NCI-H187 (cell line): Measurements from ENCODE around the gene CADM2.
"Not testable (repeated sequence)": the region's sequence is repeated elsewhere in the genome, so short reads cannot be mapped to it uniquely, and the experiment has no call there.

ENCODE experiments used
- DNase-seq, 2 experiments: peaks; one replicate each; lab custom pipeline; 2025; lab: John Stamatoyannopoulos, UW

The CADM2 gene

DNA sequence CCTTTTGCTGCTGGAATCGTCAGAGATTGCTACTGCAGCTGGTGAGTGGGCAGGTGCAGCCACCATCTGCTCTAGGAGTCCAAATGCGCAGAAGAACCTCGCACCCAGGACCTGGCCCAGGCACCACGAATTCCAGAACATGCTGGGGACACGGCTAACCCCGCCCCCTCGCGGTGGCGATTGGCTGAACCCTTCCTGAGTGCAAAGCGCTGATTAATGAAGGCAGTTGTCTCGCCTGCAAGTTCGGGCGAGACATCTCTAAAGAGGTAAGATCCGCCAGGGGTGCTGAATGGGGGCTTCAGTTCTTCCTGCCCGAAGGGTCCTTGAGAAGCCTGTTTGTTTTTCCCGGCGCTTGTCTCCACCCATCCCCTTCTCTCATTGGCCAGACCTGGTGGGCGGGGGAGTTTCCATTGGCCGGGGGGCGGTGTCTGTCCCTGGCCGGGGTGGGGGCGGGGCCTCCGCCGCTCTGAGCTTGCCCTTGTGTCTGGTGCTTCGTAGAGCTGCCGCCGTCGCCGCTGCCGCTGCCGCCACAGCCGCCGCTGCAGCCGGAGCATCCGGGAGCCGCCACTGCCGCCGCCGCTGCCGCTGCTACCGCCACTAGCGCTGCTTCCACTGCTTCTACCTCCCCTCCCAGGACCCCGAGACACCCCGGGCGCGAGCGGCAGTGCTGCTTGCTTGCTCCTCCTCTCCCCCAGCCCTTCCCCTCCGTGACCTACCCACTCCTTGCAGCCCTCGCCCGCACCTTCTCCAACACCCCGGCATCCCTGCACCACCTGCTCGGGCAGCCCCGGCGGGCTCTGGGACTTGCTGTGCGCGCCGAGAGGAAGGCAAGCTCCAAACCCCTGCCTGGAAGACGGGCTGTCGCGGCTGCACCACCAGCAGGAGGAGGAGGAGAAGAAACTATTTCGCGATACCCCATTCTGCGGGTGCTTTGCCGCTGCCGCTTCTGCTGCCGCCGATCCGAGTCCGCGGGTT, at the start of gene CADM2:
CADM2 (plus strand) TSS at position 495 of the 975 bp plus-strand sequence.
- DNase-seq: peak; percentile 56 to 88

DNA sequence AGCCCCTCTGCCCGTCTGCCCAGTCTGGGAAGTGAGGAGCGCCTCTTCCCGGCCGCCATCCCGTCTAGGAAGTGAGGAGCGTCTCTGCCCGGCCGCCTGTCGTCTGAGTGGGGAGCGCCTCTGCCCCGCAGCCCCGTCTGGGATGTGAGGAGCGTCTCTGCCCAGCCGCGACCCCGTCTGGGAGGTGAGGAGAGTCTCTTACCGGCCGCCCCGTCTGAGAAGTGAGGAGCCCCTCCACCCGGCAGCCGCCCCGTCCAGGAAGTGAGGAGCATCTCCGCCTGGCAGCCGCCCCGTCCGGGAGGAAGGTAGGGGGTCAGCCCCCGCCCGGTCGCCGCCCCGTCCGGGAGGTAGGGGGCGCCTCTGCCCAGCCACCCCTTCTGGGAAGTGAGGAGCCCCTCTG, 40.2 kb upstream of the CADM2 start:
- DNase-seq: not testable (repeated sequence)

DNA sequence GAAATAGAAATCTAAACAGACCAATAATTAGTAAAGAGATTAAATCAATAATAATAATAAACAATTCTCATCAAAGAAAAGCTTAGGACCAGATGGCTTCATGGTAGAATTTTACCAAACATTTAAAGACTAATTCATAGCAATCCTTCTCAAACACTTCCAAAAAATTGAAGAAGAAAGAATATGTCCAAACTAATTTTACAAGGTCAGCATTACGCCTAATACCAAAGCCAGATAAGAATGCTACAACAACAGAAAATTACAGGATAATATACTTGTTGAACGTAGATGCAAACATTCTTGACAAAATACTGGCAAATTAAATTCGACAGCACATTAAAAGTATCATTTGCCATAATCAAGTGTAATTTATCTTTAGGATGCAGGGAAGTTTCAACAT, 36.1 kb upstream of the CADM2 start:
- DNase-seq: no peak

DNA sequence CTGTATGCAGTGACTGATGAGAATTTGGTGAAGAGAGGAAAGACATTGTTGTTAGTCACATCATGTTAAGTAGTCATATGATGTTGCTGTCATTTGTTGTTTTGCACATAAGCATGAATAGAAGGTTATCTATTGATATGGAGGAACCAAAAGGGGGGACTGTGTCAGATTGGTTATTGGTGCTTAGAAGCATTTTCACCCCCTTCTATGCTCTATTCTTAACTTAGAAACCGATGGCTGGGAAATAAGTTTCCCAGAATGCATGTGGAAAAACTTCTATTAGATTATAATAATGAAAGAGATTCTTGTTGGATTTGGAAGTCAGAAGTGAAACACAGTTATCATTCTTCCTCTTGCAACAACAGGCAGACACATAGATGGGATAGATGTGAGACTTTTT, 33.2 kb upstream of the CADM2 start:
- DNase-seq: no peak

DNA sequence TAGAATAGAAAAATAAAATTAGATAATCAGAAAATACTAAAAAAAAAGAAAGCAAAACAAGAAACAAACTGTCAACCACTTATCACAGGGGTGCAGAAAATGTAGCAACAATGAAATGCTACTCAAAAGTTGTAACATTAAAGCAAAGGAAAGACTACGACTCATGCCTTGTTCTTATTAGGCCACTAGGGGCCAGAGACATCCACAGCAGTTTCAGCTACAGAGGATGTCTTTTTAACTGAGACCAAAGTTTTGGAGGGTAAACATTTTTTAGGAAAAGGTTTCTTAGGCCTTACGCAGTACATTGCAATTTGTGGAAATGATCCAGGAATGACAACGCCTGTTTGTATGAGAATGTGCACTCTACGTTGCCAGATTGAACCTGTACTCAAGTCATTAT, 15.4 kb upstream of the CADM2 start:
- no peak for DNase-seq

DNA sequence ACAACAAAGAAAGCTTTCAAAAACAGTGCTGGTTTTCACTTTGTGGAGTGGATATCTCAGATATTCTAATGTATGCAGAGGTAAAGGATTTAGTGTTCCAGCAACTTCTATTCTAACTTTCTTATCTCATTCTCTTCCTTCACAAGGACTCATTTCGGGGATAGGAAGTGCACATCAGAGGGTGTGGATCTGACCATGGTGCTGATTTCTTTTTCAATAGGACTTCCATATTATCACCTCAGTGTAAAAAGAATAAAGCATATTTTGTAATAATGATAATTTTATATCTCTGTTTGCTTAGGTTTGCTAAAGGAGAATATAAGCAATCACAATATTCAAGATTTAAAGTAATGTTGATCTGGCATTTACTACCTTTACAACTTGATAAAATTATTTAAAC, 12.5 kb upstream of the CADM2 start:
- no peak for DNase-seq

DNA sequence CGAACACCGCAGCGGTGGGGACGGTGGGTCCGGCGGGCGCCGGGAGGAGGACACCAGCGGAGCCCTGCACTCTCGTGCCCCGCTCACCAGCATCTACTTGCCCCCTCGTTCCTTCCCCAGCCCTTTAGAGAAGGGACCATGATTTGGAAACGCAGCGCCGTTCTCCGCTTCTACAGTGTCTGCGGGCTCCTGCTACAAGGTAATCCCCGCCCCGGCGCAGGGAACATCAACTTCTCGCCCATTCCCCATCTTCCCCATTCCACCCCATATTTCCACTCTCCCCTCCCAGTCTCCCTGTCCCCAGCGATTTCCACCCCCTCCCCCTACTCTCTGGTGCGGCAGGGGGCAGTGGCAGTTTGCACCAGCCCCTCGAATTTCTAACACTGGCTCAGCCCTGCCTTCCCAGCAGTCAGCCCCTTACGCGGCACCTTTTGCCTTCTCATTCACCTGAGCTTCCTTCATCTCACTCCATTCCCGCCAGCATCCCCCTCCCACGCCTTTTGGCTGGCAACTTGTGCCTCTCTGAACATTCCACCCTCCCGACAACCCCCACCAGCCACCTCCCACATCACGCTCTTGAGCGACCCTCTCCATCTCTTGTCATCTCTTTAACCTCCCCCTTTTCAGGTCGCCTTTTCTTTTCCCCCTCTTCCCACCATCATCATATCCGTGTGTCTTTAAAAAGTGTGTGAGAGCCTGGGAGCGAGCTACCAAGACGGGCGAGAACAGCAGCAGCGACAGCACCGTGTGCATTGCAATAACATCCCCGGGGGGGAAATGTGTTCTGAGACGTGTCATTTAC, 882 bp downstream of the CADM2 start:
- no peak for DNase-seq

DNA sequence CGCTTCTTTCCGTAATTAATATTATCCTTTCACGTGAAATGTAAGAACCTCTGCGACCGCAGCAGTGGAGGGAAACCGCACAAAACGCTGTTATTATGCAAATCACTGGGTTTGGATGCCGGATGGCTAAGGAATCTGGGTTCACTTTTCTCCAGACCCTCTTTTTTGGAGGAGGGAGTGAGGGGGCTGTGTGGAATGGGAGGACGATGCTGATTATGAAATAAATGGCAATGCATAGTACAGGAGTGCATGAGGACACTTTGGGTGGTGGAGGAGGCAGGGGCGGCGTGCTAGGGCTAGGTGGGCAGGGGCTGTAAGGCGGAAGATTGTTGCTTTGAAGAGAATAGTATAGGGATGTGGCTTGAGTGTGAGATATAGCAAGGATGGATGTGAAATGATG, 1.8 kb downstream of the CADM2 start:
- no peak for DNase-seq

DNA sequence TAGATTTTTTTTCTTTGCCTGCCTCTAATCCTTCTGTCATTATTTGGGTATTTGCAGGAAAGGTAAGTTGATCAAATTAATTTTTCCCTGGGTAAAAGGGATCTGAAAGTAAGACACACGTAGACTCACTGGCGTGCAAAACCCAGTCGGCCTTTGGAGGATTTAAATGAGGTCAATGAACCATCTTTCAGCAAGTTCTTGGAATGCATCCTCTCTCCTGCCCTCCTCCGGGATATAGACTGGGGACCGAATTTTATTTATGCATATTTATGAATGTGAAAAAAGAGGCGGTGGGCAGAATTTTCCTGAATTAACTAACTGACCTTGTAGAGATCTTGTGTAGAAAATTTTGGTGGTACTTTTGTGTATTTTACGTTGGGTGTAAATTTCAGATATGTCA, 2.2 kb downstream of the CADM2 start:
- no peak for DNase-seq

DNA sequence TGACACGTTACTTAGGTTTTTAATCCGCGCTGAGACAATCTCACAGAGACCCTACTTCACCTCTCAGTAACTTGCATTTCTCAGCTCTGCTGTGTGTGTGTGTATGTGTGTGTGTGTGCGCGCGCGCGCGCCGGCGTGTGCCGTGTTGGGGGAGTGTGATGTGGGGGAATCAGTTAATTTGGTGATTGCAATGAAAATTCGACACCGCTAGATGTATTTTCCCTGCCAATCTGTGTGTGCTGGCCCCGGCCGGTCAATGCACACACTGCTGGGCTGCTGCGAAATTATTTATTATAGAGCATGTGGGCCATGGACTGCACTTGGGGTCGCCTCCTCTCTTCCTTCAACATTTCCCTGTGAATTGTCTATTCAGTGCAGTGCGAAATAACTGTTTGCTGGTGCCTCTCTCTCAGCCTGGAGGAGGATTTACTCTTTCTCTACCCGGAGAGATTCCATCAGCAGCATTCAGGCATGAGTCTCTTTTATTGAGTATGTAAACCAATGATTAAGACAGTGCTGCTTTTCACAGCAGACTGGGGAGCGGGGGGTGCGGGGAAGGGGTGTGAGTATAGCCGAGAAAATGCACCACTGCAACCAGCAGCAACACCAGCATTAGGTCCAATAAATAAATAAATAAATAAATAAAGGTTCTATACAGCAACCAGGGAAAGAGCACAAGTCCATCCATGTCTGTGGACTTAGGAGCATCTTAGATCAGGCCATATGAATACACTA, 2.9 kb downstream of the CADM2 start:
- no peak for DNase-seq

DNA sequence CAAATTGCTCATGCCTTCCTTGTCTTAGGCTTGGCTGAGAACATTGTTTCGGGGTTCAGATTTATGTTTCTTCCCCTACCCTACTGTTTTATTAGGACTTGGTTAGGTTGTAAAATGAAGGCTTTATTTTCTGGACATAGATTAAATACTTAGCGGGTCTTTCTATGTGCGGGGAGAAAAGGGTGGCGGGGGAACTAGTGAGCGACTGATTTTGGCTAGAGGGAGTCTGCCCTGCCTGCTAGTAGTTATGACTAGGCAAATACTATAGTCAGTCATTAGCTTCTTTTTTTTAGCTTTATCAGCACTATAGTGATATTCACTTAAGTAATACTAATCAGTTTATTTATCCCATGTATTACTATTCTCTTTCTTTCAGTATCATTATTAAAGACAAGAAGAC, 3.6 kb downstream of the CADM2 start:
- no peak for DNase-seq

DNA sequence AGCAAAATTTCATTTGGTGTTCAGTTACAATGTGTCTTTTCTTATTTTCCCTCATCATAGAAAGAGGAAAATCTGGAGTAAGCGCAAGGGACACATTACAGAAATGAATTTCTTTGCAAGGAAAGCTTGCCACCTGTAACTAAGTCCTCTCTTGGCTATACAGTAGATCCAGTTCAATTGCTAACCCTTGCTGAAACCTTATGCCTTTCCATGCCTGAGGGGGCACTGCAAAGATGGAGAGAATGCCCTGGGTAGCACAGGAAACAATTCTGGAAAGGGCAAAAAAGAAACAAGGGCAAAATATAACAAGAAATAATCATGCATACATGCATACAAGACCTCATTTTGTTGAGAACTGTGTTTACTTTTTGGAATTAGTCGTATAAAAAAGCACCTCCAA, 4.3 kb downstream of the CADM2 start:
- no peak for DNase-seq

DNA sequence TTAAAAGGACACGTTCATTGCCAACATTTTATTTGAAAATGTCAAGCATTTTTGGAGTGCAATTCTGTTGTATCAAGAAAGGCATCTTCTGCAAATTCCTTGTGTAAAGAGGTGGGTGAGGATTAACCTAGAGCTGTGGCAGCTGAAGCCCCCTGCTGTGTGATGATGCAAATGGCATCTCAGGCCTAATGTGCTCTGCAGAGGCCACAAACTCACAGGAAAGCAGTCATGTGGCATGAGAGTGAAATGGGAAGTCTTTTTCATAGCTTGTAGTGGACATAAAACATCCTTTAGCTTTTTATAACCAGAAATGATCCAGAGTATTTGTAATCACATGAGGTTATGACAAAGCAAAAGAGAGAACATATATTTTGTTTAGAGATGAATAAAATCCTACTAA, 6.4 kb downstream of the CADM2 start:
- no peak for DNase-seq

DNA sequence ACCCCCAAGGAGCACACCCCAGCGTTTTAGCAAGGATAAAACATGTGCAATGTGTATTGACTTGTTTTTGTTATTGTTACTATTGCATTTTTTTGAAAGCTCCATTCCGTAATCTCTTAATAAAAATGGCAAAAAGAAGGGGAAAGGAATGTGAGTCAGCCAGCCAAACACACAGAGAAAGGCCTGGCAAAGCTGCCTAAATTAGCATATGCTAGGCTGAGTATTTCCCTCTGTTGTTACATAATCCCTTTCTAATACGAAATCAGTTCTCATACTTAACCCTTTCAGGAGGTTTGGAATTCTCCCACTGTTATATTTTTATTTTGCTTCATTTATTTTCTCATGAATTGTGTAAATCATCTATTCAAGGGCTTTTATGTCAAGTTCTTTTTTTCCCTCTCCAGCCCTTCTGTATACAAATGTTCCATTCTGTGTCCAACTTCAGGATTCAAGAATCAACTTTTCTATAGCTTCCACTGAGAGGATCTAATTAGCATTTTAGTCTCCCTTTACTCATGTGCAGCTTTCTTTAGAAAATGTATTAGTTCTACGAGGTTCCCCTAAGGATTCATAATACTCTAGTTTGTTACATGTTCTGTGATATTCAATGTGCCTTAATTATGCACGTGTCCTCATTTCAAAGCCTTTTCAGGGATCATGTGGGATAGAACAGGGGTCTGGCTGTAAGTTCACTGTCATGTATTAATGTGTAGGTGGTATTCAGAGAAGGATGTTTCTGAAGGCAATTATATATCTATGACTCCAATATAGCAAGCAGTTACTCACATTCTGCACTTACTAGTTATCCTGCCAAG, 9.2 kb downstream of the CADM2 start:
- DNase-seq: no peak

DNA sequence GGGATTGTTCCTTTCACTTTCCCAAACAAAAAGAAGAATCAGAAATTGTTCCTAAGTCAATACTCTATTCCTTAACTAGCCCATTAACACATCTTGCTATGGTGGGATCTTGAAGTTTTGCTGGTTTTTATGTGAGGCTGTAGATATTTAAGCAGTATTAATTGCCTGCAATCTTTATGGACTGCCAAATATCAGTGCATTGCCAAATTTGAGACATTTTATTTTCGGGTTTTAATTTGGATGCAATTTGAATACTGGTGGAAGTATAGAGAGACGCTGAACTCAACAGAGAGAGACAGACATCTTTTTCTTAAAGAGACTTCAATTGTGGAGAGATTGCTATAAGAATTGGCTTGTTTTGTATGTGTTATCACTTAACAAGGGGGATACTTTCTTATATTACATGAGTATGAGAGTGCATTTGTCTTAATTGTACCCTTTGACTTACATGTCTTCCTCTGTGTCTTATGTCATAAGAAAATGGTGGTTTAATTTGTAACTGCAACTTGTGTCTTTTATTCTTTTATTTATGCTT, 10.0 kb downstream of the CADM2 start:
- no peak for DNase-seq

DNA sequence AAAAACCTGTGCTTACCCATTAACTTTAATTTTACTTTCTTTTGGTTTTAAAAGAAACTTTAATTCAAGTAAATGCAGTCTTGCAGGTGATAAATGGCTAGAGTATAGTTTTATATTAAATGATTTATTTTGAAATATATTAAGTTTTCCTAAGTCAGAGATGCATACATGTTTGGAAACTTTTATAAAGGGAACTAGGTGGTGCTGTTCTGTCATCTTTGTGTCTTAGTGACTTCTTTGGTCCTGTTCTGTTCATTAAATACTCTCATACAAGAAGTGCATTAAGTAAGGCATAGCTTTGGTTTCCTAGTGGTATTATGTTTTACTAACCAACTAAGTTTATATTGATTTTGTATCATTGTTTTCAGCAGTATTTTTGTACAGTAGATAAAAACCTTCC, 15.6 kb downstream of the CADM2 start:
- no peak for DNase-seq

DNA sequence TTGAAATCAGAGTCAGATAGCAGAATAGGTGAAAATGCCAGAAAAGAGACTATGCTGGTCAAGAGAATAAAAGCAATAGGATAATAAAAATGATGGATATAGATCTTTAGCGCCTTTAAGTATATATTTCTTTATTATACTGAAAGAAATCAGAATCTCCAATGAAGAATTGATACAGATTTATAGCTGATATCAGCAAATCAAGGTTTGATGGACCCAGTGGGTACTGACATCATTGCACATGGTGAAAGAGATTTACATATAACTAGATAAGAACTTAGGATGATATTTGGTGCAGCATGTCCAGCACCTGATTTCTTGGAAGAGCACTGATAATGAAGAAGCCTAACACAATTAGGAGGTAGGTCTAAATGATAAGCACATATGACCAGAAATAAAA, 18.2 kb downstream of the CADM2 start:
- DNase-seq: no peak

DNA sequence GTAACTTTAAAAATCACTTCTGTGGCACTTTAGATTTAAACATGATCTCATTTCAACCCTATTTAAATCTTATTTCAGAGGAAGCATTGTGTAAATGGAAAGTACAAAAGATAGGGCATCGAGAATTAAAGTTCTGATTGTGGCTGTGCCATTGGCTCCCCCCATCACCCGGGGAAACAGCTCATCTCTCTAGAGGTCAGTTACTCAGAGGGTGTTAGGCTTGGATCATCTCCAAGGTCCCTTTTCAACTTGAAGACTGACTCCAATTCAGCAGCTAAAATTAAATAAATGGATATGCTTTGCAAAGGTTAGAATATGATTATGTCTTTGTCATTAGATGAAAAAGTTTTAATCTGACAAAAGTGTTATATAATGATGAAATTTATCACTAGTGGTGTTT, 20.1 kb downstream of the CADM2 start:
- no peak for DNase-seq

DNA sequence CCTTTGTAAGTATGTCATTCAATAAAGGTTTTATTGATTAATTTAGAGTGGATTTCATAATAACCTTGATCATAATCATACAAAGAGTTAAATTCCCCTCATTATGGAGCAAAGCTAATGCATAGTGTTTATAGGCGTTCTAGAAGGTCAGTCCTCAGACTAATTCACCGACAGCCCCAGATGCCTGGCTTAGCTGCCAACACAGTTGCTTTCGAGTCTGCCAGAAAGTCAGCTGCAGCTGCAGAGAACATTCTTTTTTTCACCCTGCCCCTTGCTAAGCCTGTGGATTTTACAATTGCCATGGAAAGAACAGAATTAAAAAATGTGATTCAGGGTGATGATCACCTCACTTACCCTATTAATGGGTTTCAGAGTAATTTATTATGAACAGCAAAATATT, 21.2 kb downstream of the CADM2 start:
- DNase-seq: no peak

DNA sequence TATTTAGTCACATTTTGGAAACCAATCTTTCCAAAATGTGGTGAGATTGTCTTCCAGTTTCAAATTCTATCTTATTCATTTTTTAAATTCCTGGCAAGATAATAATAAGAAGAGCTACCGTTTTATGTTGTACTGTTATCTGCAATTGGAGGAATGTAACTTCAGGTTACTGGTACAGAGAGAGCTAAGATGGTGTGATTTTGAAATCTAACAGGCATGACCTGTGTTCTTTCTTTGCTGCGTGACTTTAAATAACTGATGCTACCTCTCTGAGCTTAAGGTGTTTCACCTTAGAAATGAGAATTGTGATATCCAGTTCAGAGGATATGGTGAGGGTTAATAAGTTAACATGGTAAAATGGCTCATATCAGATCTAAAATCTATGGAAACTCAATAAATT, 21.7 kb downstream of the CADM2 start:
- no peak for DNase-seq

DNA sequence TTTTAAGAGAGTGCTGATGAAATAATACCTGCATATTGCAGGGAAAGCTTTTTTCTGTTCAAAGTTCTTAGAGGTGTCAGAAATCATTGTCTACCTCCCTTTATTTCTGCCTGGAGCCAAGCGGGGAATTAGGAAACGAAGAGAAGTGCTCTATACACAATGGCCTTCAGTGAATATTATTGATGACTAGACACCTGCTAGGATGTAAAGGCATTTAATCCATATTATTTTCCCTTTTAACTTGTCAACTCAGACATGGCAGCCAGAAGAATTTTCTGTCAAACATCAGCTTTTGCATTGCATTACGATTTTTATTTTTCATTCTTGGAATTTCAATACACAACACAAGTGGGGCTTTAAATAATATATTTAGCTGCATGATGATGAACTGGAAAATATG, 24.7 kb downstream of the CADM2 start:
- DNase-seq: no peak
